GM19372 (cell line): ENCODE measurements around the gene ABCC1.
"Not testable (repeated sequence)": the region's sequence is repeated elsewhere in the genome, so short reads cannot be mapped to it uniquely, and the experiment has no call there.

Experiments used
- ATAC-seq: cut with Tn5 transposase; IDR thresholded peaks from one replicate; pipeline ENCODE4 v1.9.1; 2021; ENCODE audit warnings: mild to moderate bottlenecking, low read depth, moderate library complexity; ENCODE audit not compliant: unreplicated experiment

The ABCC1 gene

DNA sequence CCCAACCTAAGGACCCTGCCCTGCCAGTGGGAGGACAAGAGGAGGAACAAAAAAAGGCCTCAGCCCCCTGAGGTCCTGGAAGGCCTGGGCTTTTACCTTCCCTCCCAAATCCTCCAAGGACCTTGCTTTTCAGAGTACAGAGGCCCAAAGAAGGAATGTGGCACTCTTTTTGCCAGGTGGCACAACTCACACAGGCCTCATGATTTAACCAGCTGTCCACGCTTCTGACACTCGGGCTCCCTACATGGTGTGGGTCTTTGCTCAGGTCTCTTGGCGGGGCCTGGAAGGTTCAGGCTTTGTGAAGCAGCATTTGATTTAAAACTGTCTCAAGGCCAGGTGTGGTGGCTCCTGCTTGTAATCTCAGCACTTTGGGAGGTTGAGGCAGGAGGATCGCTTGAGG, 153.3 kb downstream of the ABCC1 start:
- no peak for ATAC-seq

DNA sequence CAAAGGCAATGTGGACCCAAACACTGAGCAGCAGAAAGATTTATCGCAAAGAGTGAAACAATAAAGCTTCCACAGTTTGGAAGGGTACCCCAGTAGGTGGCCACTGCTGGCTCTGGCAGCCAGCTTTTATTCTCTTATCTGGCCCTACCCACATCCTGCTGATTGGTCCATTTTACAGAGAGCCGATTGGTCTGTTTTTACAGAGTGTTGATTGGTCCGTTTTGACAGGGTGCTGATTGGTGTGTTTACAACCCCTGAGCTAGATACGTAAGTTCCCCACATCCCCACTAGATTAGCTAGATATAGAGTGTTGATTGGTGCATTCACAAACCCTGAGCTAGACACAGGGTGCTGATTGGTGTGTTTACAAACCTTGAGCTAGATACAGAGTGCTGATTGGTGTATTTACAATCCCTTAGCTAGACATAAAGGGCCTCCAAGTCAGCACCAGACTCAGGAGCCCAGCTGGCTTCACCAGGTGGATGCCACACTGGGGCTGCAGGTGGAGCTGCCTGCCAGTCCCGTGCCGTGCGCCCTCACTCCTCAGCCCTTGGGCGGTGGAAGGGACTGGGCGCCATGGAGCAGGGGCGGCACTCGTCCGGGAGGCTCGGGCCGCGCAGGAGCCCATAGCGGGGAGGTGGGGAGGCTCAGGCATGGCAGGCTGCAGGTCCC, 154.9 kb downstream of the ABCC1 start:
- not testable (repeated sequence) for ATAC-seq

GRCh38 chr16:16104804-16105141, 155.4 kb downstream of the ABCC1 start:
- not testable (repeated sequence) for ATAC-seq

DNA sequence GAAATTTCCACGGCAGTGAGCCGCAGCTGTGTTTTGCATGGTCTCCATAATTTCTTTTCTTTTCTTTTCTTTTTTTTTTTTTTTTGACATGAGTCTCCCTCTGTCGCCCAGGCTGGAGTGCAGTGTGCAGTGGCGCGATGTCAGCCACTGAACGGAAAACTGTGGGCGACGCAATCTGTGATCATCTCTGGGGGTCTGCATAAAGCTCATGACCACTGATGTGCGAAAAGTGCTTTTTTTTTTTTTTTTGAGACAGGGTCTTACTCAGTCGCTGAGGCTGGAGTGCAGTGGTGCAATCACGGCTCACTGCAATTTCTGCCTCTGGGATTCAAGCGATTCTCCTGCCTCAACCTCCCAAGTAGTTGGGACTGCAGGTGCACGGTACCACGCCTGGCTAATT, 156.2 kb downstream of the ABCC1 start:
- ATAC-seq: no peak

- ATAC-seq: no peak
Measured at GRCh38 chr16:16106466-16106865, 157.1 kb downstream of the ABCC1 start.

- ATAC-seq: no peak
Measured at GRCh38 chr16:16107839-16108238, 158.4 kb downstream of the ABCC1 start.

DNA sequence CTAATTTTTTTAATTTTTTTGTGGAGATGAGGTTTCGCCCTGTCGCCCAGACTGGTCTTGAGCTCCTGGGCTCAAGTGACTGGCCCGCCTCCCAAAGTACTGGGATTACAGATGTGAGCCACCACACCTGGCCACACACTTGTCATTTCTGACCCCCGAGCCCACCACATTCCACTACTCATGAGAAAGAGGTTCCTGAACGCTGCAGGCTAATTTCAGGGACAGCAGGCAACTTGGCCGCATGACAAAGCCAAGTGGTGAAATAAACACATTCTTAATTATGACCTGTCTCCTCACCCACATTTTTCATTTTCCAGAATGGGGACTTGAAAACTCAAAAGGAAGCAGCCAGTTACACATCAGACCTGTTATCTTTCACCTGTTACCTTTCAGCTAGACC, 159.3 kb downstream of the ABCC1 start:
- no peak for ATAC-seq

DNA sequence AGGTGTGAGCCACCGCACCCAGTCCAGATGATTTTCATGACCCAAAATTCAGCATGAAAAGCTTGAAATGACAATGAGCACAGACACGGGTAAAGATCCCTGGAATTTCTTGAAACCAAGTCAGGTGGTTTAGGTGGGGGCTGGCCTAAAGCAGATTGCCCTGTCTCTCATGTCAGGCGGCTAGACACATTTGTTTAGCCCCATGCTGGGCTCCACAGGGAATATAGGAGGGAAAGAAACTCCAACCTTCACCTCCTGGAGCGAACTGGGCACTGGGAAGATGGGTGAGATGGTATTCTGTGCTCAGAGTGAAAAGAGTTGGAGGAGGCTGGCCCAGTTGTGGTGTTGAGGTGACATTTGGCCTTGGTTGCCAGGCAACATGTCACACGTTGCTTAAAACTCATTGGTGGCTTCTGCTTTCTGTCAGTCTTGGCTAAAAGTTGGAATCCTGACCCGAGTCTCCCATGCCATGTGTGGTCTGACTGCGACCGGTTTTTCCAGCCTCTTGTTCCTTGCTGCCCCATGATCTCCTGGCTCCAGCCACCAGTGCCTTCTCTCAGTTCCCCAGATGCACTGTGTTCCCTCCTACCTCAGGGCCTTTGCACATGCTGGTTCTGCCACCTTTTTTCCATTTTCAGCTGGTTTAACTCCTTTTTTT, 160.2 kb downstream of the ABCC1 start:
- no peak for ATAC-seq

DNA sequence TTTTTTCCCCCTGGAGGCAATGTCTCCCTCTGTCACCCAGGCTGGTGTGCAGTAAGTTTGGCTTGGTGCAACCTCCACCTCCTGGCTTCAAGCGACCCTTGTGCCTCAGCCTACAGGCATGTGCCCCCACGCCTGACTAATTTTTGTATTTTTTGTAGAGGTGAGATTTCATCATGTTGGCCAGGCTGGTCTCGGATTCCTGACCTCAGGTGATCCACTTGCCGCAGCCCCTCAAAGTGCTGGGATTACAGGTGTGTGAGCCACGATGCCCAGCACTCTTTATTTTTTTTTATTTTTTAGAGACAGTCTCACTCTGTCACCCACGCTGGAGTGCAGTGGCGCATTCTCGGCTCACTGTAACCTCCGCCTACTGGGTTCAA, 160.7 kb downstream of the ABCC1 start:
- ATAC-seq: no peak

- no peak for ATAC-seq
Measured at GRCh38 chr16:16111639-16112038, 162.2 kb downstream of the ABCC1 start.

GRCh38 chr16:16112450-16113053, 163.1 kb downstream of the ABCC1 start:
- no peak for ATAC-seq

GRCh38 chr16:16113076-16113475, 163.7 kb downstream of the ABCC1 start:
- no peak for ATAC-seq

- no peak for ATAC-seq
Measured at GRCh38 chr16:16116841-16117240, 167.4 kb downstream of the ABCC1 start.

- ATAC-seq: no peak
Measured at GRCh38 chr16:16118337-16118736, 168.9 kb downstream of the ABCC1 start.

GRCh38 chr16:16120044-16120381, 170.6 kb downstream of the ABCC1 start:
- ATAC-seq: no peak

GRCh38 chr16:16120382-16121184, 171.2 kb downstream of the ABCC1 start:
- no peak for ATAC-seq

GRCh38 chr16:16121185-16121727, 171.8 kb downstream of the ABCC1 start:
- no peak for ATAC-seq

GRCh38 chr16:16122264-16122663, 172.8 kb downstream of the ABCC1 start:
- no peak for ATAC-seq

DNA sequence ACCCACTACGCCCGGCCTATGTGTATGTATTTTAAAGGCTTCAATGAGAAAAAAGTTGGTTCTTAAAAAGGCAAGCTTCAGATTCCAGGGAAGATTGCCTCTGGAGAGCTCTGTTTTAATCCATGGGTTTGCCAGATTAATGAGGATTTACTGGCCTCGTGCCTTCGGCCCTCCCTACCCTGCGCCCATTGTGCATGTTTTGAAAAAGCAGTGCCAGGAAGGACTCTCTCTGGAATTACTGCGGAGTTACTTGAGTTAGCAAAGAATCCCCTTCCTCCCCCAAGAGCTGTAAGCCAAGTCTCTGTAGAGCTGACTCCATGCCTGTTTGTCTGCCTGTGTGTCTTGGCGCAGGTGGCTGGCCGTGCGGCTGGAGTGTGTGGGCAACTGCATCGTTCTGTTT, 175.0 kb downstream of the ABCC1 start:
- ATAC-seq: no peak

DNA sequence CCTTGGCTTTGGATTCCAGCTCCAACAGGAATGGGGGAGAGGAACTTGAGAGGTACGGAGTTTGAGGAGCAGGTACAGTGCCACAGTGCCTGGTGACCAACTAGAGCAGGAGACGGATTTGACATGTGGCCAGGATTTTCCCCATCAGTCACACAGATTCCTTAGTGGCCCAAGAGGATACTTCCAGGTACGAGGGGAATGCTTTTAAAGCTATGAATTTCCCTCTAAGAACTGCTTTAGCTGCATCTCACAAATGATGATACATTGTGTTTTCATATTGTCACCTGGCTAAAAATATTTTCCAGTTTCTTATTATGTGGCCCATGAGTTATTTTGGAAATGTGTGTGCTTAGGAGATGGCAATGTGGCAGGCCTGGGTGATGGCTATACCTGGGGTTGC, 175.6 kb downstream of the ABCC1 start:
- no peak for ATAC-seq

GRCh38 chr16:16126896-16127295, 177.5 kb downstream of the ABCC1 start:
- ATAC-seq: no peak
